GM11168 (cell line): ENCODE measurements around the gene JAKMIP1.

Source experiments
- in situ Hi-C: fragments of 300-500 bp; cut with MboI; formaldehyde crosslinking; loops from one replicate; pipeline ENCODE4 v1.12.0; 2022; ENCODE audit warnings: low sequenced_read_pairs; ENCODE audit not compliant: unreplicated experiment

The JAKMIP1 gene

GRCh38 chr4:5982156-5982973 is 218.0 kb downstream of the JAKMIP1 start:
- in situ Hi-C loops = no loop called here

GRCh38 chr4:5980436-5981155 is 219.8 kb downstream of the JAKMIP1 start:
- in situ Hi-C loops = no loop called here

- in situ Hi-C loops = no loop called here
Measured at GRCh38 chr4:5979981-5980380, 220.4 kb downstream of the JAKMIP1 start.

- in situ Hi-C loops = no loop called here
Measured at GRCh38 chr4:5976921-5977320, 223.4 kb downstream of the JAKMIP1 start.

- in situ Hi-C loops = no loop called here
Measured at GRCh38 chr4:5976431-5976830, 223.9 kb downstream of the JAKMIP1 start.
